ENCODE data around the gene USP33. TPM values are rescaled to one million over a fixed set of nuclear protein-coding genes. Genes with fewer than 3 reads are reported as not detected.
"Not testable (repeated sequence)": the region's sequence is repeated elsewhere in the genome, so short reads cannot be mapped to it uniquely, and the experiment has no call there.

Gene USP33
- total RNA-seq = 10 to 100 TPM; 33.9 to 34.1 TPM

GRCh38 chr1:77759071-77760028 is at the start of gene USP33:
TSS of gene USP33 (minus strand) at chr1:77759852. CDS start at chr1:77741697, 18,155 bp downstream.
- Mint-ChIP-seq H3K27ac (peak within 1 kb of the TSS; percentile 94), H3K4me3 (peak within 1 kb of the TSS; percentile 95), H3K9me3 (no peaks in the 10 kb centered on the region), H3K36me3 (no peaks in the 10 kb centered on the region), H3K4me1 (peaks cover 43% of the 10 kb centered on the region), H3K27me3 (no peaks in the 10 kb centered on the region)
- peak; percentile 94 for DNase-seq

GRCh38 chr1:77803371-77803770 is 43.7 kb upstream of the USP33 start:
- Mint-ChIP-seq H3K36me3 (peaks cover 12% of the 10 kb centered on the region), H3K4me1 (peaks cover 7% of the 10 kb centered on the region), H3K9me3 (no peaks in the 10 kb centered on the region), H3K27ac (no peak overlapping the region), H3K27me3 (no peaks in the 10 kb centered on the region), H3K4me3 (no peak overlapping the region)
- DNase-seq = no peak

- H3K27ac Mint-ChIP-seq = no peak overlapping the region
Observed at GRCh38 chr1:77802026-77802425, 42.4 kb upstream of the USP33 start.

GRCh38 chr1:77797991-77798390 is 38.3 kb upstream of the USP33 start:
- Mint-ChIP-seq H3K4me1 (peaks cover 11% of the 10 kb centered on the region), H3K27ac (no peak overlapping the region), H3K9me3 (no peaks in the 10 kb centered on the region), H3K36me3 (peaks cover 6% of the 10 kb centered on the region), H3K4me3 (no peak overlapping the region), H3K27me3 (no peaks in the 10 kb centered on the region)
- no peak for DNase-seq

More at GRCh38 chr1:77802026-77802425, 42.4 kb upstream of the USP33 start:
- Mint-ChIP-seq H3K36me3 (peaks cover 10% of the 10 kb centered on the region), H3K4me1 (peaks cover 7% of the 10 kb centered on the region), H3K4me3 (no peak overlapping the region), H3K27me3 (no peaks in the 10 kb centered on the region), H3K9me3 (no peaks in the 10 kb centered on the region)
- no peak for DNase-seq

GRCh38 chr1:77796695-77797405 is 37.2 kb upstream of the USP33 start:
- no peak overlapping the region for H3K27ac Mint-ChIP-seq
- no peaks in the 10 kb centered on the region for H3K9me3 Mint-ChIP-seq
- no peak overlapping the region for H3K4me3 Mint-ChIP-seq
- no peaks in the 10 kb centered on the region for H3K27me3 Mint-ChIP-seq
- DNase-seq = no peak
- H3K4me1 Mint-ChIP-seq = peaks cover 14% of the 10 kb centered on the region
- peaks cover 8% of the 10 kb centered on the region for H3K36me3 Mint-ChIP-seq

- DNase-seq = no peak
- Mint-ChIP-seq H3K4me3 (no peak overlapping the region), H3K9me3 (no peaks in the 10 kb centered on the region), H3K27ac (no peak overlapping the region), H3K4me1 (peaks cover 9% of the 10 kb centered on the region), H3K27me3 (no peaks in the 10 kb centered on the region), H3K36me3 (peaks cover 9% of the 10 kb centered on the region)
Observed at GRCh38 chr1:77794550-77794949, 34.9 kb upstream of the USP33 start.

GRCh38 chr1:77786093-77786741 is 26.6 kb upstream of the USP33 start:
- Mint-ChIP-seq H3K4me1 (peaks cover 18% of the 10 kb centered on the region), H3K9me3 (peaks cover 10% of the 10 kb centered on the region), H3K36me3 (peaks cover 54% of the 10 kb centered on the region)
- not testable (repeated sequence) for H3K4me3 Mint-ChIP-seq, H3K27me3 Mint-ChIP-seq, DNase-seq, H3K27ac Mint-ChIP-seq

GRCh38 chr1:77783141-77783540 is 23.5 kb upstream of the USP33 start:
- no peak overlapping the region for H3K27ac Mint-ChIP-seq

GRCh38 chr1:77781683-77782082 is 22.0 kb upstream of the USP33 start:
- DNase-seq = no peak
- no peak overlapping the region for H3K4me3 Mint-ChIP-seq
- H3K36me3 Mint-ChIP-seq = peaks cover 36% of the 10 kb centered on the region
- H3K27ac Mint-ChIP-seq = no peak overlapping the region
- H3K9me3 Mint-ChIP-seq = peaks cover 8% of the 10 kb centered on the region
- H3K27me3 Mint-ChIP-seq = no peaks in the 10 kb centered on the region
- H3K4me1 Mint-ChIP-seq = peaks cover 32% of the 10 kb centered on the region

More at GRCh38 chr1:77783141-77783540, 23.5 kb upstream of the USP33 start:
- no peak overlapping the region for H3K4me3 Mint-ChIP-seq
- H3K9me3 Mint-ChIP-seq = peaks cover 10% of the 10 kb centered on the region
- no peaks in the 10 kb centered on the region for H3K27me3 Mint-ChIP-seq
- H3K4me1 Mint-ChIP-seq = peaks cover 32% of the 10 kb centered on the region
- DNase-seq = no peak
- H3K36me3 Mint-ChIP-seq = peaks cover 47% of the 10 kb centered on the region

GRCh38 chr1:77779529-77780281 is 20.1 kb upstream of the USP33 start, which contains the start of gene MIGA1:
TSS of gene MIGA1 (plus strand) at chr1:77779649. CDS start at chr1:77783253, 3,604 bp downstream.
- Mint-ChIP-seq H3K27me3 (no peaks in the 10 kb centered on the region), H3K36me3 (peaks cover 17% of the 10 kb centered on the region), H3K9me3 (peaks cover 4% of the 10 kb centered on the region), H3K27ac (peak within 1 kb of the TSS; percentile 86), H3K4me1 (peaks cover 32% of the 10 kb centered on the region), H3K4me3 (peak within 1 kb of the TSS; percentile 92)
- peak; percentile 82 for DNase-seq

GRCh38 chr1:77776007-77776700 is 16.5 kb upstream of the USP33 start:
- Mint-ChIP-seq H3K27me3 (no peaks in the 10 kb centered on the region), H3K27ac (no peak overlapping the region), H3K9me3 (no peaks in the 10 kb centered on the region), H3K36me3 (peaks cover 5% of the 10 kb centered on the region), H3K4me3 (no peak overlapping the region), H3K4me1 (peaks cover 18% of the 10 kb centered on the region)
- no peak for DNase-seq

GRCh38 chr1:77768006-77768405 is 8.4 kb upstream of the USP33 start:
- no peaks in the 10 kb centered on the region for H3K27me3 Mint-ChIP-seq
- H3K27ac Mint-ChIP-seq = no peak overlapping the region
- H3K4me3 Mint-ChIP-seq = no peak overlapping the region
- no peaks in the 10 kb centered on the region for H3K9me3 Mint-ChIP-seq
- DNase-seq = no peak
- H3K4me1 Mint-ChIP-seq = peaks cover 3% of the 10 kb centered on the region
- no peaks in the 10 kb centered on the region for H3K36me3 Mint-ChIP-seq

- no peaks in the 10 kb centered on the region for H3K27me3 Mint-ChIP-seq
- H3K9me3 Mint-ChIP-seq = no peaks in the 10 kb centered on the region
- no peak overlapping the region for H3K27ac Mint-ChIP-seq
- peaks cover 23% of the 10 kb centered on the region for H3K4me1 Mint-ChIP-seq
- H3K36me3 Mint-ChIP-seq = no peaks in the 10 kb centered on the region
- no peak overlapping the region for H3K4me3 Mint-ChIP-seq
- no peak for DNase-seq
Observed at GRCh38 chr1:77762072-77762476, 2.4 kb upstream of the USP33 start.

GRCh38 chr1:77757603-77758002 is 2.0 kb downstream of the USP33 start:
- Mint-ChIP-seq H3K4me3 (peak overlapping the region; percentile 40), H3K36me3 (no peaks in the 10 kb centered on the region), H3K27ac (peak overlapping the region; percentile 23), H3K4me1 (peaks cover 48% of the 10 kb centered on the region), H3K27me3 (no peaks in the 10 kb centered on the region), H3K9me3 (no peaks in the 10 kb centered on the region)
- DNase-seq = no peak

Measured in activated naive CD8-positive, alpha-beta T cell treated with anti-CD3 and anti-CD28 coated beads for 36 hours (primary cell).